T follicular helper cell (primary cell): Measurements from ENCODE around the gene FAM53A.

Experiments
- DNase-seq: peaks from one replicate; pipeline ENCODE4 v3.0.0-alpha.2; 2020; ENCODE audit warnings: low read depth

The FAM53A gene

DNA sequence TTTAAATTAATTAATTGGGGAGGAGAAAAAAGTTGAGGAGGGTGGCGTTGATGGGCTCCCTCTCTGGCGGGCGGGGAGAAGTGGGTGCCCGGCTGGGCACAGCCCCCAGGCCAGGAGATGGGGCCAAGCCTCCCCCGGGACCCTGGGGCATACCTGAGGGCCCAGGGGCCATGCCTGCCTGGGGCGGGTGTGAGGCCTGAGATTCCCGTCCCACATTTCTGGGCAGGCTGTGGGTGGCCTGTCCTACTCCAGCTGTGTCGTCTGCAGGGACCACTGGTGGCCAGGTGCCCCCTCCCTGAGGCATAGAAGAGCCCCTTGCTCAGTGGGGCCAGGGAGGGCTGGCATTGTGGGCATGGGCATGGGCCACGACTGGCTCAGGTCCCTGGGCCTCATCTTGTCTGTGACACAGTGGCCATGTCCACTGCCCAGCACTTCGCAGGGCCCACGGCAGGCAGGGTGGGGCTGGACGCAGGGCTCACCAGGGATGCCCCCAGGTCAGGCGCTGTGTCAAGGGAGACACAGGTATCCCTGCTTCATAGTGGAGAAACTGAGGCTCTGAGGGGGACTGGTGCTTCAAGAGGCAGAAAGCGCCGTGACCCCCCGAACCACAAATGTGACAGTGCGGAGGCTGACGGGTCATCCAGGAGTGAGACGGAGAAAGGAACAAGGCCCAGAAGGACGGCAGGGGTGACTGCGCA lies 60.1 kb downstream of the FAM53A start:
- DNase-seq, result no peak

DNA sequence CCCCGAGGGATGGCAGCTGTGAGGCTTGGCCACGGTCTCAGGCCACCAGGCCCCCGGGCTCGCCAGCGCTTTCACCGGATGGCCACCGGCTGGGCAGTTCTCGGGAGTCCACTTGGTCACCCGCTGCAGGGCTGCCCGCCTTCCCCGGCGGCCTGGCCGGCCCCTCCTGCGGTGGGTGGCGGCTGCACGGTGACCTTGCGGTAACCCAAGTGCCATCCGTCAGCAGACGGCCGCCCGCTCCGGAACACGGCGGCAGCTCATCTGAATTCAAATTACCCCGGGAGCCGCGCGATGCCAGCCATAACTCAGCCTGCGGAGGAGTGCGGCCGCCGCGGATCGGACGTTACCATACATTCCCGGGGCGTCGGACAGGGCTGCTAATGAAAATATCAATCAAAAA lies 60.7 kb downstream of the FAM53A start:
- DNase-seq, result no peak

DNA sequence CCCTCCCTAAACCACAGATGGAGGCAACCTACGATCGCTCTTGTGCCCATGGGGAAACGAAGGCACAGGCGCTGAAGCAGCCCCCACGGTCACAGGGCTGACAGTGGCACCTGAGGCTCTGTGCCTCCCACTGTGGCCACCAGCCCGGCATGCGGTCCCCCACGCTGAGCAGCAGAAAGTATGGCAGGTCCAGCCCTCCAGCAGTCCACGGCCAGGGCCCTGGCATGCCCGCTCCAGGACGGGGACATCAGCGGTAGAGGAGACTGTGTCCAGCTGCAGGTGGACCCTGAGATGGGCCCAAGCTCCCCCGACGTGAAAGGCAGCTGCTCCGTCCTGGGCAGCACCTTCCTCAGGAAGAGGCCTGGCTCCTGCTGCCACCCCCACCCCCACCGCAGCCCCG lies 61.2 kb downstream of the FAM53A start:
- no peak for DNase-seq

DNA sequence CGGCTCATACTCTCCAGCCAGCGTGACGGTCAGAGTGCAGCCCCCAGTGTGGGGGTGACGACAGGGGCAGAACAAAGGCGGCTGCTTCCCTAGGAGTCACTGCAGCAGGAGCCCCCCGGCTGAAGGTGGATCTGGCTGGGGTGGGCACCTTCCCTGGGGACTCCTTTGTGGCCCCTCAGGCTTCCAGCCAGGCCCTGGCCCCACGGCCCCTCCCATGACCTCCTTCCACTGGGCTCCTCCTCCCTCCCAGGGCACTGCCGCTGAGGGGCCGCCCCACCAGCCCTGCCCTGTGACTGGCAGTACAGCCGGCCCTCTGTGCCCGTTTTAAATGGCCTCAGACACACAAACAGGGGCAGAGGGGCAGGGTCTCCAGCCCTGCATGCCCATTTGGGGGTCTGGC lies 61.9 kb downstream of the FAM53A start:
- DNase-seq, result no peak

DNA sequence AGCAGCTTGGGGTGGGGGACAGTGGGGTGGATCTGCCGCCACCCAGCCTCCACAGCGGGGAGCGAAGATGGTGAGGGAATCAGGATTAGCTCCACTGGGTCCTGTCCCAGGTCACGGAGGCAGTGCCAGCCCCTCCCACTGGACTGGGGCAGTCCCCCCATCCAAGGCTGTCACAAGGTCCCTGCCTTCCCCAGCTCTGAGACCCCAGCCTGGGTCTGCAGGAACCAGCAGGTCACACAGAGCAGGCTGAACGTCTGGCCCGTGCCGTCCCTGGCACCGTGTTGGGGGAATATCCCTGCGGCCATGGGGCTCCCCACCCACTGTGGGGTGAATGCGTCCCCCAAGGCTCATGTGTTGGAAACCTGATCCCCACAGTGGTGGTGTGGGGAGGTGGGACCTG lies 62.6 kb downstream of the FAM53A start:
- no peak for DNase-seq

DNA sequence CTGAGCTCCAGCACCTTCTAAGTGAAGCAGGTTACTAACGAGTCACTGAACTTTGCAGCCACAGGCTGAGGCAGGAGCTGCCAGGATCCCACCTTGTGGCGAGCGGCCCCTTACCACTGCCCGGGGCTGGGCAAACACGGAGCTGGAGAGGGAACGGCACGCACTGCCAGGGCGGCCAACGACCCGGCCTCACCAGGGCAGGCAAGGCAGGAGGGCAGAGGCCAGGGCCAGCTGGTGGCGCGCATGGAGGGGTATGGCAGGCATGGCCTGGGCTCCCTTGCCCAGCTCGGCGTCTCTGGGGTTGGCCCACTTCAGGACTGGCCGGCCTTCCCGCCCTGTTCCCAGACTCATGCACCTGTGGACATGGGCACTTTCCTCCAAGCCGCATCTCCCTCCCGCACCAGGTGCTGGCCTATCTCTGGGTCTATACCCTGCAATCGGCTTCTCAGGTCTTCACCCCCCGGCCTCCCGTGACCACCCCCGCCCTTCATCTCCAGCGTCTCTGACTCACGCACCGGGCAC lies 64.9 kb downstream of the FAM53A start:
- DNase-seq, result no peak

- no peak for DNase-seq
Measured at GRCh38 chr4:1618438-1618837, 65.7 kb downstream of the FAM53A start.

- DNase-seq, result no peak
Measured at GRCh38 chr4:1616557-1616930, 67.6 kb downstream of the FAM53A start.

- DNase-seq, result no peak
Measured at GRCh38 chr4:1615786-1616556, 68.1 kb downstream of the FAM53A start.

GRCh38 chr4:1614854-1615595 lies 69.1 kb downstream of the FAM53A start:
- no peak for DNase-seq

- DNase-seq, result no peak
Measured at GRCh38 chr4:1614502-1614853, 69.6 kb downstream of the FAM53A start.

DNA sequence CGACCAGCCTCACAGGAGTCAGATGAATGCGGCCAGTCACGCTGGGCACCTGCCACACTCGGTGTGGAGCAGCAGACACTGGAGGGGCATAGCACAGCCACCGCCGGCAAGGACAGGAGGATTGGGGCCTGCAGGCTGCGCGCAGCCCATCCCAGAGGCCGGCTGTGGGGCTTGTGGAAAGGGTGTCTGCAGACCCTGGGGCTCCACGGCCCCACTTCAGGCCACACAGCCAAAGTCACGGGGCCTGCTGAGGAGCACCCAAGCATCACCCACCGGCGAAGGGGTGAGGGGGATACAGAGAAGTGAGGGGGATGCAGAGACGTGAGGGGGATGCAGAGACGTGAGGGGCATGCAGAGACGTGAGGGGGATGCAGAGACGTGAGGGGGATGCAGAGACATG lies 70.1 kb downstream of the FAM53A start:
- DNase-seq, result no peak

- no peak for DNase-seq
Measured at GRCh38 chr4:1613099-1613495, 71.0 kb downstream of the FAM53A start.

- DNase-seq, result no peak
Measured at GRCh38 chr4:1612278-1613098, 71.6 kb downstream of the FAM53A start.

GRCh38 chr4:1611501-1611870 lies 72.6 kb downstream of the FAM53A start:
- DNase-seq, result no peak

DNA sequence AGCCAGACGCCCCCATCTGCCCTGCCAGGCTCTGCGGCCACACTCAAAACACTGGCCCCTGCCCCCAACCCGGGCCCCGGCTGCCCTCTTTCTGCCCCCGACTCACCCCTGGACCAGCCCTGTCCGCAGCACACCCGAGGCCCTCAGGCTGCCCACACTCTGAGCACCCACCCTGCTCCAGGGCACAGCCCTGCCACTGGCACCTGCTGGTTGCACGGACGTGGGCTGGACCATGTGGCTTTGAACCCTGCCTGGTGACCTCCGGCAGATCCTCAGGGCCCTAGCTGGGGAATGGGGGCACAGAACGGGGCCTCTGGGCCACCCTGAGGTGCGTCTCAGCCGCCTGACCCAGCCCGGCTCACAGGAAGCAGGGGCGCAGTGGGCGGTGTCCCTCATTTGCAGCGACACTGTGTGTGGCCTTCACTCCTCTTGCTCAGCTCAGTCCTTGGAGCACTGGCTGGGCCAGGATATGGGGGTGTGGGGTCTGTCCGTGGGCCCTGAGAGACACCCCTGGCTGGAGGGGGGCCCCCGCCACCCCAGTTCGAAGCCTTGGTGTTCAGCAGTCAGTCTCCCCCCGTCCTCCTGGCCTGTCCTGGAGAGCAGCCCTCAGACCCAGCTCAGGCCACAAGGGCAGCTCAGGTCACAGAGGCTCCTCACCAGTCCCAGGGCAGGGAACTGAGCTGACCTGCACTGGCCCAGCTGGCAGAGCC lies 73.2 kb downstream of the FAM53A start:
- DNase-seq, result no peak

DNA sequence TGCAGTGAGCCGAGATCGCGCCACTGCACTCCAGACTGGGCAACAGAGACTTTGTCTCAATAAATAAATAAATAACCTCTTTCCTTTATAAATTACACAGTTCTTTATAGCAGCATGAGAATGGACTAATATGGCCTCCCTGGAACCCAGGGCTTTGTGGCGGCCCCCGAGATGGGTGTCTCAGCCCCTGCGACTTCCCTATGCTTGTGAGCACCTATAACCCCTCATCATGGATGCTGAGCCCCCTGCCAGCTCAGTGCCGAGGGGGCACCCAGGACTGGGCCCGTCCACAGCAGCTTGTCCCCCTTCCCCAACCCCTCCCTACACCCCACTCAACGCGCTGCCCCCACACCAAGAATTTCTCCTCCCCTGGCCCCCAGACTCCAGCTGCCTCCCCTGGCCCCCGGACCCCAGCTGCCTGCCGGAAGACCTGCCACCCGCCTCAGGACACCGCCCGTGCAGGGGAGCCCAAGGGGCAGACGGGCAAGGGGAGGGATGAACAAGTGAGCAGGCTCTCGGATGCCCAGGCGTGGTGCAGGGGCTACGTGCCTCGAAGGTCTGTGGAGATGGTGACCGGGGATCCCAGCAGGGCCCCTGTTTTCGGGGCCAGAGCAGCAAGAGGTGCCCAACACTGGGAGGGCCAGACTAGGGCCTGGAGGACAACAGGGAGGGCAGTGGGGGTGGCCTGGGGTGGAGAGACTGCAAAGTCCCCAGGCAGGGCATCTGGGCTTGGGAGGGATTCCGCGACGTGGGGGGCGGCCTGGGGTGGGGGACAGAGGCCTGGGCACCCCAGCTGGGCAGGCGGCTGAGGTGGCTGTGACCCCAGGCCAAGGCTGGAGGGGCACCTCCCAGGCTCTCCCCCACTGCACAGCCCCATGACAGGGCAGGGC lies 74.0 kb downstream of the FAM53A start:
- no peak for DNase-seq

DNA sequence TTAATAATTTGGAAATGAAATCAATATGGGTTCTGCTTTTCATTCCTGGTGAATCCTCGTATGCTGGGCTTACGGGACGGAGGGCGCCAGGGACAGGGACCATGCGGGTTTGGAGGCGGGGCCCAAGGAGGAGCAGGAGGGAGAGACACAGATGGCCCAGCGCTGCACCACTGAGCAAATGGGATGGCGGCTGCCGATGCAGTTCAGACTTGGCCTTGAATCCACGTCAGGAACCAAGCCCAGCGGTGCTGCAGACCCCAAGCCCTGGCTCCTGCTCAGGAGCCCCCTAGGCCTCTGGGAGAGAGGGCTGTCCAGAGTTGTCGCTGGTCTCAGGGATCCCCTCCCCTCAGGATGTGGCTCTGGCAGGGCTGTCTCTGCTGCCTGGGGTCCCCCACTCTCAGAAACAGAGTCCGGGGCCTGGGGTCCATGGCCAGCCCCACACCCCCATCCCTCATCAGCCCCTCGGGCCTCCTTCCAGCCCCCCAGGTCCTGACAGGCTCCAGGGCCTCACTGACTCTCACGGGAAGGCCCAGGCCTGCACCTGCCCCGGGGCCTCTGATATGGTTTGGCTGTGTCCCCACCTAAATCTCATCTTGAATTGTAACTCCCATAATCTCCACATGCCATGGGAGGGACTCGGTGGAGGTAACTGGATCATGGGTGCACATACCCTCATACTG lies 75.2 kb downstream of the FAM53A start:
- no peak for DNase-seq

DNA sequence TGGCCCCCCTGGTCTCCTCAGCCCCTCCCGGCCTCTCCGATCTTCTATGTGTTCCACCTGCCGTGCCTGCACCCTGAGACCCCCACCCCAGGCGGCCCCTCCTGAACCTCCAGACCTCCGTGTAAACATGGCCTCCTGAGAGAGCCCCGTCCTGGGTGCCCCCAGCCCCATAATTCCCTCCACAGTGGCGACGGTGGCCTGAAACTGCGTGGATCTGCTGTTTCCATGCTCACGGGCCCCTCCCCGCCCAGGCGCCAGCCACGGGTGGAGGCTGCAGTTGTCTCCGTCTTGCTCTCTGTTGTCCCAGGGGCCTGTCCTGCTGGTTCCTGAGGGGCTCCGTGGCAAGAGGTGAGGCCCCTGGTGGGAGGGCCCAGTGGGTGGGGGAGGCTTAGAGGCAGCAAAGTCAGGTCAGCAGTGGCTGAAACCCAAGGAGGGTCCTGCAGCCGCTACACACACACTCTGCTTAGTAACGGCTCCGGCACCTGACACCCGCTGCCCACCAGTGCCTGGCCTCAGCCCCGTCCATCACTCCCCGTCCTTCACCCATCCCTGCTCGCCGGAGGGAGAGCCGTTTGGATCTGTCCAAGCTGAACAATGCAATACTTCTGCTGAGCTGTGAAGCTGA lies 75.8 kb downstream of the FAM53A start:
- no peak for DNase-seq
